SK-N-SH treated with all-trans-retinoic acid at 6 μM for 48 hours (cell line): ENCODE results near the gene KLHL42.

Experiments used
- ARNTL ChIP-seq: fragments of 450-650 bp; formaldehyde crosslinking; IDR thresholded peaks from 2 replicates; pipeline ENCODE4 v1.5.0; 2020; ENCODE audit warnings: low read depth, mild to moderate bottlenecking, moderate library complexity, borderline replicate concordance
- ESRRG ChIP-seq: fragments of 250-450 bp; sonication (Bioruptor Pico); IDR thresholded peaks from 2 replicates; pipeline ENCODE4 v1.6.1; 2021; ENCODE audit warnings: mild to moderate bottlenecking
- GLIS3 ChIP-seq: fragments of 250-450 bp; sonication (Bioruptor Pico); IDR thresholded peaks from 2 replicates; pipeline ENCODE4 v1.5.0; 2020; ENCODE audit warnings: mild to moderate bottlenecking, moderate library complexity
- OSR1 ChIP-seq: fragments of 250-450 bp; sonication (Bioruptor Pico); IDR thresholded peaks from 2 replicates; pipeline ENCODE4 v1.8.0; 2022; ENCODE audit warnings: moderate library complexity, mild to moderate bottlenecking, inconsistent platforms
- RARB ChIP-seq: fragments of 250-450 bp; sonication (Bioruptor Pico); IDR thresholded peaks from 2 replicates; pipeline ENCODE4 v1.8.0; 2021; ENCODE audit warnings: mild to moderate bottlenecking, moderate library complexity
- TOX ChIP-seq: fragments of 250-450 bp; sonication (Bioruptor Pico); IDR thresholded peaks from 2 replicates; pipeline ENCODE4 v1.8.0; 2021; ENCODE audit warnings: mild to moderate bottlenecking, moderate library complexity, borderline replicate concordance
- ZFP3 ChIP-seq: fragments of 250-450 bp; sonication (Bioruptor Pico); IDR thresholded peaks from 2 replicates; pipeline ENCODE4 v1.5.0; 2020; ENCODE audit warnings: mild to moderate bottlenecking, moderate library complexity
- ZFP30 ChIP-seq: fragments of 450-650 bp; formaldehyde crosslinking; IDR thresholded peaks from 2 replicates; pipeline ENCODE4 v1.5.0; 2022; ENCODE audit warnings: mild to moderate bottlenecking, moderate library complexity
- ZNF8 ChIP-seq: fragments of 450-650 bp; formaldehyde crosslinking; IDR thresholded peaks from 2 replicates; pipeline ENCODE4 v1.5.0; 2020; ENCODE audit warnings: mild to moderate bottlenecking, moderate library complexity
- TF ChIP-seq, protein P1 (sequence below): fragments of 250-450 bp; sonication (Bioruptor Pico); IDR thresholded peaks from 2 replicates; pipeline ENCODE4 v1.5.1; 2020; ENCODE audit warnings: low read depth, mild to moderate bottlenecking, moderate library complexity
- TF ChIP-seq, protein P2 (sequence below): fragments of 250-450 bp; sonication (Bioruptor Pico); IDR thresholded peaks from 2 replicates; pipeline ENCODE4 v1.8.0; 2020; ENCODE audit warnings: mild to moderate bottlenecking, moderate library complexity, borderline replicate concordance
- TF ChIP-seq, protein P3 (sequence below): fragments of 250-450 bp; sonication (Bioruptor Pico); IDR thresholded peaks from 2 replicates; pipeline ENCODE4 v1.5.0; 2020; ENCODE audit warnings: mild to moderate bottlenecking, moderate library complexity
- TF ChIP-seq, protein P4 (sequence below): fragments of 250-450 bp; sonication (Bioruptor Pico); IDR thresholded peaks from 2 replicates; pipeline ENCODE4 v1.8.0; 2021; ENCODE audit warnings: low read depth, mild to moderate bottlenecking, moderate library complexity, borderline replicate concordance

DNA sequence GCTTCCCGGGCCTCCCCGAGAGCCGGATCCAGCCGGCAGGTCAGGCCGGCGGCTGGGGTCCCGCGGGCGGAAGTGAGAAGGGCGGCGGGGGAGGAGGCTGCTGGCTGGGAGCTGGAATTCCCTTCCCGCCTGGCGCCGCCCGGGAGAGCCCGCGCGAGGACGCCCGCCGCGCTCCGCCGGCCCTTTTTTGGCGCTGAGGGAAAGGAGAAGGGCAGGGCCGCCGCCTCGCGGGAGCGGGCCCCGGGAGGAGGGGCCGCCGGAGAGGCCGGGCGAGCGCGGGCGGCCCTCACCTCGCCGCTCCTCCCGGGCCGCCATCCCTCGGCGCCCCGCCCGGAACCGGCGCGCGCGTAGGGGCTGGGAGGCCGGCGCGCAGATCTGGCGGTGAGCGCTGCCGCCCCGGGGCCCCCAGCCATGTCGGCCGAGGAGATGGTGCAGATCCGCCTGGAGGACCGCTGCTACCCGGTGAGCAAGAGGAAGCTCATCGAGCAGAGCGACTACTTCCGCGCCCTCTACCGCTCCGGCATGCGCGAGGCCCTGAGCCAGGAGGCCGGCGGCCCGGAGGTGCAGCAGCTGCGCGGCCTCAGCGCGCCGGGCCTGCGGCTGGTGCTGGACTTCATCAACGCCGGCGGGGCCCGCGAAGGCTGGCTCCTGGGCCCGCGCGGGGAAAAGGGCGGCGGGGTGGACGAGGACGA, at the start of gene KLHL42, which contains the start of gene MANSC4:
- TF ChIP-seq ZFP3 (CRISPR knock-in tag) (no peak), GLIS3 (no peak), ESRRG (CRISPR knock-in tag) (no peak), RARB (CRISPR knock-in tag) (no peak), TOX (no peak), ZNF8 (CRISPR knock-in tag) (no peak), ZFP30 (no peak), ARNTL (CRISPR knock-in tag) (no peak), OSR1 (CRISPR knock-in tag) (no peak)
- TF ChIP-seq, protein P1, sequence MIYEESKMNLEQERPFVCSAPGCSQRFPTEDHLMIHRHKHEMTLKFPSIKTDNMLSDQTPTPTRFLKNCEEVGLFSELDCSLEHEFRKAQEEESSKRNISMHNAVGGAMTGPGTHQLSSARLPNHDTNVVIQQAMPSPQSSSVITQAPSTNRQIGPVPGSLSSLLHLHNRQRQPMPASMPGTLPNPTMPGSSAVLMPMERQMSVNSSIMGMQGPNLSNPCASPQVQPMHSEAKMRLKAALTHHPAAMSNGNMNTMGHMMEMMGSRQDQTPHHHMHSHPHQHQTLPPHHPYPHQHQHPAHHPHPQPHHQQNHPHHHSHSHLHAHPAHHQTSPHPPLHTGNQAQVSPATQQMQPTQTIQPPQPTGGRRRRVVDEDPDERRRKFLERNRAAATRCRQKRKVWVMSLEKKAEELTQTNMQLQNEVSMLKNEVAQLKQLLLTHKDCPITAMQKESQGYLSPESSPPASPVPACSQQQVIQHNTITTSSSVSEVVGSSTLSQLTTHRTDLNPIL (CRISPR knock-in tag) = no peak
- TF ChIP-seq, protein P2, sequence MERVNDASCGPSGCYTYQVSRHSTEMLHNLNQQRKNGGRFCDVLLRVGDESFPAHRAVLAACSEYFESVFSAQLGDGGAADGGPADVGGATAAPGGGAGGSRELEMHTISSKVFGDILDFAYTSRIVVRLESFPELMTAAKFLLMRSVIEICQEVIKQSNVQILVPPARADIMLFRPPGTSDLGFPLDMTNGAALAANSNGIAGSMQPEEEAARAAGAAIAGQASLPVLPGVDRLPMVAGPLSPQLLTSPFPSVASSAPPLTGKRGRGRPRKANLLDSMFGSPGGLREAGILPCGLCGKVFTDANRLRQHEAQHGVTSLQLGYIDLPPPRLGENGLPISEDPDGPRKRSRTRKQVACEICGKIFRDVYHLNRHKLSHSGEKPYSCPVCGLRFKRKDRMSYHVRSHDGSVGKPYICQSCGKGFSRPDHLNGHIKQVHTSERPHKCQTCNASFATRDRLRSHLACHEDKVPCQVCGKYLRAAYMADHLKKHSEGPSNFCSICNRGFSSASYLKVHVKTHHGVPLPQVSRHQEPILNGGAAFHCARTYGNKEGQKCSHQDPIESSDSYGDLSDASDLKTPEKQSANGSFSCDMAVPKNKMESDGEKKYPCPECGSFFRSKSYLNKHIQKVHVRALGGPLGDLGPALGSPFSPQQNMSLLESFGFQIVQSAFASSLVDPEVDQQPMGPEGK (CRISPR knock-in tag) = no peak
- TF ChIP-seq, protein P3, sequence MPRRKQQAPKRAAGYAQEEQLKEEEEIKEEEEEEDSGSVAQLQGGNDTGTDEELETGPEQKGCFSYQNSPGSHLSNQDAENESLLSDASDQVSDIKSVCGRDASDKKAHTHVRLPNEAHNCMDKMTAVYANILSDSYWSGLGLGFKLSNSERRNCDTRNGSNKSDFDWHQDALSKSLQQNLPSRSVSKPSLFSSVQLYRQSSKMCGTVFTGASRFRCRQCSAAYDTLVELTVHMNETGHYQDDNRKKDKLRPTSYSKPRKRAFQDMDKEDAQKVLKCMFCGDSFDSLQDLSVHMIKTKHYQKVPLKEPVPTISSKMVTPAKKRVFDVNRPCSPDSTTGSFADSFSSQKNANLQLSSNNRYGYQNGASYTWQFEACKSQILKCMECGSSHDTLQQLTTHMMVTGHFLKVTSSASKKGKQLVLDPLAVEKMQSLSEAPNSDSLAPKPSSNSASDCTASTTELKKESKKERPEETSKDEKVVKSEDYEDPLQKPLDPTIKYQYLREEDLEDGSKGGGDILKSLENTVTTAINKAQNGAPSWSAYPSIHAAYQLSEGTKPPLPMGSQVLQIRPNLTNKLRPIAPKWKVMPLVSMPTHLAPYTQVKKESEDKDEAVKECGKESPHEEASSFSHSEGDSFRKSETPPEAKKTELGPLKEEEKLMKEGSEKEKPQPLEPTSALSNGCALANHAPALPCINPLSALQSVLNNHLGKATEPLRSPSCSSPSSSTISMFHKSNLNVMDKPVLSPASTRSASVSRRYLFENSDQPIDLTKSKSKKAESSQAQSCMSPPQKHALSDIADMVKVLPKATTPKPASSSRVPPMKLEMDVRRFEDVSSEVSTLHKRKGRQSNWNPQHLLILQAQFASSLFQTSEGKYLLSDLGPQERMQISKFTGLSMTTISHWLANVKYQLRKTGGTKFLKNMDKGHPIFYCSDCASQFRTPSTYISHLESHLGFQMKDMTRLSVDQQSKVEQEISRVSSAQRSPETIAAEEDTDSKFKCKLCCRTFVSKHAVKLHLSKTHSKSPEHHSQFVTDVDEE (CRISPR knock-in tag) = no peak
- TF ChIP-seq, protein P4, sequence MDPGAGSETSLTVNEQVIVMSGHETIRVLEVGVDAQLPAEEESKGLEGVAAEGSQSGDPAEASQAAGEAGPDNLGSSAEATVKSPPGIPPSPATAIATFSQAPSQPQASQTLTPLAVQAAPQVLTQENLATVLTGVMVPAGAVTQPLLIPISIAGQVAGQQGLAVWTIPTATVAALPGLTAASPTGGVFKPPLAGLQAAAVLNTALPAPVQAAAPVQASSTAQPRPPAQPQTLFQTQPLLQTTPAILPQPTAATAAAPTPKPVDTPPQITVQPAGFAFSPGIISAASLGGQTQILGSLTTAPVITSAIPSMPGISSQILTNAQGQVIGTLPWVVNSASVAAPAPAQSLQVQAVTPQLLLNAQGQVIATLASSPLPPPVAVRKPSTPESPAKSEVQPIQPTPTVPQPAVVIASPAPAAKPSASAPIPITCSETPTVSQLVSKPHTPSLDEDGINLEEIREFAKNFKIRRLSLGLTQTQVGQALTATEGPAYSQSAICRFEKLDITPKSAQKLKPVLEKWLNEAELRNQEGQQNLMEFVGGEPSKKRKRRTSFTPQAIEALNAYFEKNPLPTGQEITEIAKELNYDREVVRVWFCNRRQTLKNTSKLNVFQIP (CRISPR knock-in tag) = no peak
